Measurements from ENCODE around the gene IKZF3.

DNA sequence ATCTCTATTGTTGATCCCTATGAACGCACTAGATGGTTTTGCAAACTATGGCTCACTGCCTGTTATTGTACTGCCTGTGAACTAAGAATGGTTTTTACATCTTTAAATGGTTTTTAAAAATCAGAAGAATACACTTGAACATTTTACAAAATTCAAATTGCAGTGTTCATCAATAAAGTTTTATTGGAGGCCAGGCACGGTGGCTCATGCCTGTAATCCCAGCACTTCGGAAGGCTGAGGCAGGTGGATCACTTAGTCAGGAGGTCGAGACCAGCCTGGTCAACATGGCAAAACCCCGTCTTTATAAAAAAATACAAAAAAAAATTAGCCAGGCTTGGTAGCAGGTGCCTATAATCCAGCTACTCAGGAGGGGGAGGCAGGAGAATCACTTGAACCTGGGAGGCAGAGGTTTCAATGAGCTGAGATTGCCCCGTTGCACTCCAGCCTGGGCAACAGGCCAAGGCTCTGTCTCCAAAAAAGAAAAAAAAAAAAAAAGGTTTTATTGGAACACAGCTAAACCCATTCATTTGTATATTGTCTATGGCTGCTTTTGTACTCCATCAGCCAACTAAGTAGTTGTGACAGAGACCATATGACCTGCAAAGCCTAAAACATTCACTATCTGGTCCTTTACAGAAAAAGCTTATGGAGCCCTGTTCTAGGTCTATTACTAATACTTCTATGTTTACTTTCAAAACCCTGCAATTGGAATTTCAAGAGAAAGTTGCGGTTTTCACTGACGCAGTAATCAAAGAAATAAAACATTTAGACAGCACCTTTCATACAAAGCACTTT lies 18.9 kb downstream of the IKZF3 start:
- TF ChIP-seq, protein P1, sequence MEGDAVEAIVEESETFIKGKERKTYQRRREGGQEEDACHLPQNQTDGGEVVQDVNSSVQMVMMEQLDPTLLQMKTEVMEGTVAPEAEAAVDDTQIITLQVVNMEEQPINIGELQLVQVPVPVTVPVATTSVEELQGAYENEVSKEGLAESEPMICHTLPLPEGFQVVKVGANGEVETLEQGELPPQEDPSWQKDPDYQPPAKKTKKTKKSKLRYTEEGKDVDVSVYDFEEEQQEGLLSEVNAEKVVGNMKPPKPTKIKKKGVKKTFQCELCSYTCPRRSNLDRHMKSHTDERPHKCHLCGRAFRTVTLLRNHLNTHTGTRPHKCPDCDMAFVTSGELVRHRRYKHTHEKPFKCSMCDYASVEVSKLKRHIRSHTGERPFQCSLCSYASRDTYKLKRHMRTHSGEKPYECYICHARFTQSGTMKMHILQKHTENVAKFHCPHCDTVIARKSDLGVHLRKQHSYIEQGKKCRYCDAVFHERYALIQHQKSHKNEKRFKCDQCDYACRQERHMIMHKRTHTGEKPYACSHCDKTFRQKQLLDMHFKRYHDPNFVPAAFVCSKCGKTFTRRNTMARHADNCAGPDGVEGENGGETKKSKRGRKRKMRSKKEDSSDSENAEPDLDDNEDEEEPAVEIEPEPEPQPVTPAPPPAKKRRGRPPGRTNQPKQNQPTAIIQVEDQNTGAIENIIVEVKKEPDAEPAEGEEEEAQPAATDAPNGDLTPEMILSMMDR (IDR thresholded peaks at IDR 0.05; ENCODE audit: low read length): no peak
- no peak for TF ChIP-seq EZH2 (optimal IDR thresholded peaks at IDR 0.05; ENCODE audit: low read depth, low read length)

All from MM.1S (cell line).